Nephron progenitor cell (in vitro differentiated cells): ENCODE results near the gene THG1L.

Source experiments
- DNase-seq: peaks from one replicate; pipeline ENCODE4 v3.0.0; 2021
- H3K27ac Mint-ChIP-seq: 2 replicates; pipeline ENCODE4 v1.8.0; 2021; ENCODE audit warnings: mild to moderate bottlenecking, moderate library complexity, mixed read lengths
- H3K27me3 Mint-ChIP-seq: 2 replicates; pipeline ENCODE4 v1.8.0; 2021; ENCODE audit warnings: mild to moderate bottlenecking, low read depth, mixed read lengths; ENCODE audit not compliant: poor library complexity
- H3K36me3 Mint-ChIP-seq: 2 replicates; pipeline ENCODE4 v1.8.0; 2021; ENCODE audit warnings: low read depth, mixed read lengths
- H3K4me1 Mint-ChIP-seq: 2 replicates; pipeline ENCODE4 v1.8.0; 2021; ENCODE audit warnings: mixed read lengths
- H3K4me3 Mint-ChIP-seq: 2 replicates; pipeline ENCODE4 v1.8.0; 2021; ENCODE audit warnings: mild to moderate bottlenecking, moderate library complexity, mixed read lengths
- H3K9me3 Mint-ChIP-seq: 2 replicates; pipeline ENCODE4 v1.8.0; 2021; ENCODE audit warnings: mild to moderate bottlenecking, moderate library complexity, mixed read lengths
- TF ChIP-seq, protein P1 (sequence below): fragments of 200-600 bp; sonication (generic); IDR thresholded peaks from 2 replicates; pipeline ENCODE4 v1.5.0; 2021; ENCODE audit warnings: antibody characterized with exemption

THG1L gene

DNA sequence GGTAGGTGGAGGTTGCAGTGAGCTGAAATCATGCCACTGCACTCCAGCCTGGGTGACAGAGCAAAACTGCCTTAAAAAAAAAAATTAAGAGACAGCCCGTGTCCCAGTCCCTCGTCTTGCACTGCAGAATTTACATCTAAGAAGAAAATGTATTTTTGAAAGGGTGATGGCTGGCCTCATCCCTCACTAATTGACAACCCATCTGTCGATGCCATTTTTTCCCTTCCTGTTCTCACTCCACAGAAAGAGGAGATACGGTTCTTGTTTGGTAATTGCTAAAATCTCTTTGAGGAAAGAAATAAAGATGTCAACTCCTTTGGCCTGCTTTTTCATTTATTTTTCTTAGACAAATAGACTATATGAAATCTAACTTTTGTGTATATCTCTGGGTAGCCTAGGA is 9.9 kb downstream of the THG1L start:
- Mint-ChIP-seq H3K9me3 (no peaks in the 10 kb centered on the region), H3K27me3 (peaks cover 7% of the 10 kb centered on the region), H3K4me3 (no peak overlapping the region), H3K27ac (no peak overlapping the region), H3K36me3 (peaks cover 35% of the 10 kb centered on the region), H3K4me1 (peaks cover 17% of the 10 kb centered on the region)
- TF ChIP-seq, protein P1, sequence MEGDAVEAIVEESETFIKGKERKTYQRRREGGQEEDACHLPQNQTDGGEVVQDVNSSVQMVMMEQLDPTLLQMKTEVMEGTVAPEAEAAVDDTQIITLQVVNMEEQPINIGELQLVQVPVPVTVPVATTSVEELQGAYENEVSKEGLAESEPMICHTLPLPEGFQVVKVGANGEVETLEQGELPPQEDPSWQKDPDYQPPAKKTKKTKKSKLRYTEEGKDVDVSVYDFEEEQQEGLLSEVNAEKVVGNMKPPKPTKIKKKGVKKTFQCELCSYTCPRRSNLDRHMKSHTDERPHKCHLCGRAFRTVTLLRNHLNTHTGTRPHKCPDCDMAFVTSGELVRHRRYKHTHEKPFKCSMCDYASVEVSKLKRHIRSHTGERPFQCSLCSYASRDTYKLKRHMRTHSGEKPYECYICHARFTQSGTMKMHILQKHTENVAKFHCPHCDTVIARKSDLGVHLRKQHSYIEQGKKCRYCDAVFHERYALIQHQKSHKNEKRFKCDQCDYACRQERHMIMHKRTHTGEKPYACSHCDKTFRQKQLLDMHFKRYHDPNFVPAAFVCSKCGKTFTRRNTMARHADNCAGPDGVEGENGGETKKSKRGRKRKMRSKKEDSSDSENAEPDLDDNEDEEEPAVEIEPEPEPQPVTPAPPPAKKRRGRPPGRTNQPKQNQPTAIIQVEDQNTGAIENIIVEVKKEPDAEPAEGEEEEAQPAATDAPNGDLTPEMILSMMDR: no peak
- no peak for DNase-seq

DNA sequence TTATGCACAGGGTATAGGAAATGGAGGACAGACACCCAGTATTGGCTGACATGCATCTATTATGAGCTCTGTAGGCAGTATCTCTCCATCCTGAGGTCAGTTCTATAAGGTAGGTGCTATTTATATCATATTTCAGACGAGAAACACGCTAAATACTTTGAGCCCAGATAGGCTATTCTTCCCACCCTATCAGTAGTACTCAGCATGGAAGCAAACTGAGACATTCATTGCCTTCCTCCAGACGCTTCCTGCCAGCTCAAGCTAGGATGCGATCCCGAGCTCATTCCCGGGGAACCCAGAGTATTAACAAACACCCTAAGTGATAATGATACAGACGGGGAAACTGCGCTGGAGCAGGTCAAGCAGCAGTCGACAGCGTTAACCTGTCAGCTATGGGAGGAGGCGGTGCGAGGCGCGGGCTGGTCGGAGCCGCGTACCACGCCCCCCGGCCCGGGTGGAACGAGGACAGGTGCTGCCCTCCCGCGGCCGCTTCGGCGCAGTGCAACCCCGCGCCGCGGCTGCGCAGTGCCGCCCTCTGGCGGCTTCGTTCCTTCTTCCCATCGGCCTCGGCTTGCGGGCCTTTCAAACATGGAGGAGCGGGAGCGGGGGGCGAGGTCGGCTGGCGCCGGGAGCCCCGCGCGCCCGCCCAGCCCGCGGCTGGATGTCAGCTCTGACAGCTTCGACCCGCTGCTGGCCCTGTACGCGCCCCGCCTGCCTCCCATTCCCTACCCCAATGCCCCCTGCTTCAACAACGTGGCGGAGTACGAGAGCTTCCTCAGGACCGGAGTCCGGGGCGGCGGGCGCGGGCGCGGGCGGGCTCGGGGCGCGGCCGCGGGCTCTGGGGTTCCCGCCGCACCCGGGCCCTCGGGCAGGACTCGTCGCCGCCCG is 12.2 kb downstream of the THG1L start, which contains the start of gene LSM11:
TSS of gene LSM11 (plus strand) at position 550 of the 888 bp plus-strand sequence. CDS start at position 589, 39 bp downstream.
- H3K4me3 Mint-ChIP-seq: peak within 1 kb of the TSS; percentile 95

DNA sequence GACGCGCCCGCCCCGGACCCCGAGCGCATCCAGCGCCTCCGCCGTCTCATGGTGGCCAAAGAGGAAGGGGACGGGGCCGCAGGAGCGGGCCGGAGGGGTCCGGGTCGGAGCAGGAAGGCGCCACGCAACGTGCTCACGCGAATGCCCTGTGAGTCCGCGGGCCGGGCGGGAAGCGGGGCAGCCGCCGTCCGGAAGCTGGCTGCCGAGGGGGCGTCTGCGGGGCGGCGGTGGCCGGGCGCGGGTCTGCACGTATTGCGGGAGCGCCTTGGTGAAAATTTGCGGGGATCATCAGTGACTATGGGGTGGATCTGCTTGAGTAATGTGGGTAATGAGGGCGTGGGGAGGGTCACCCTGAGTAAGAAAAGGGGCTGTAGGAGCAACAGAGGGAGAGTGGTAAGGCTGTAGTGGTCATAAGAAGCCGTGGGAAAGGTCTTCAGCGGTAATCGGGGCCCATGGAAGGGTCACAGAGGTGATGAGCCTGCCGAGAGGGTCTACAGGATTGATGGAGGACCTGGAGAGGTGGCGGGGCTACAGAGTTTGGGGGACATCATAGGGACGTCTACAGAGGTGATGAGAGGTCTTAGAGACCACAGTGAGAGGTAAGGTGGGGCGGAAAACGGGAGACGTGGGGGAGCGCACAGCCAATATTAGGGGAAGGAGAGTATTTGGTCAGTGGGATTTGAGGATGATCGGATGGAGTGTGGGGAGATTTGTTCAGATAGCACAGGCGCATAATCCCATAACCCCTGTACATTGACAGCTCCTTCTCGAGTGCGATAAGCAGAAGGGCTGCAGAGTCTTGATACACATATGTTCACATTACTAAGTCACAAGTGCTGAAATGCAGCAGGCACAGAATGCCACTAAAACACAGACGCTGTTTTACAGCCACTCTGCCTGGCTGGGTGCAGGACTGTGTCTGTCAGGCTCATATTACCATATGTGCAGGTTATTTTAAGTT is 13.1 kb downstream of the THG1L start:
- peaks cover 13% of the 10 kb centered on the region for H3K36me3 Mint-ChIP-seq
- H3K4me3 Mint-ChIP-seq: peak overlapping the region; percentile 95
- H3K27me3 Mint-ChIP-seq: peaks cover 7% of the 10 kb centered on the region
- peaks cover 17% of the 10 kb centered on the region for H3K4me1 Mint-ChIP-seq
- TF ChIP-seq, protein P1: no peak
- no peaks in the 10 kb centered on the region for H3K9me3 Mint-ChIP-seq
- DNase-seq: no peak
- peak overlapping the region; percentile 59 for H3K27ac Mint-ChIP-seq

More for the DNA sequence above, 12.2 kb downstream of the THG1L start, which contains the start of gene LSM11:
- peaks cover 19% of the 10 kb centered on the region for H3K36me3 Mint-ChIP-seq
- H3K9me3 Mint-ChIP-seq: no peaks in the 10 kb centered on the region
- peak within 1 kb of the TSS; percentile 59 for H3K27ac Mint-ChIP-seq
- H3K4me1 Mint-ChIP-seq: peaks cover 17% of the 10 kb centered on the region
- TF ChIP-seq, protein P1: peak; percentile 97
- H3K27me3 Mint-ChIP-seq: peaks cover 7% of the 10 kb centered on the region
- peak; percentile 95 for DNase-seq

DNA sequence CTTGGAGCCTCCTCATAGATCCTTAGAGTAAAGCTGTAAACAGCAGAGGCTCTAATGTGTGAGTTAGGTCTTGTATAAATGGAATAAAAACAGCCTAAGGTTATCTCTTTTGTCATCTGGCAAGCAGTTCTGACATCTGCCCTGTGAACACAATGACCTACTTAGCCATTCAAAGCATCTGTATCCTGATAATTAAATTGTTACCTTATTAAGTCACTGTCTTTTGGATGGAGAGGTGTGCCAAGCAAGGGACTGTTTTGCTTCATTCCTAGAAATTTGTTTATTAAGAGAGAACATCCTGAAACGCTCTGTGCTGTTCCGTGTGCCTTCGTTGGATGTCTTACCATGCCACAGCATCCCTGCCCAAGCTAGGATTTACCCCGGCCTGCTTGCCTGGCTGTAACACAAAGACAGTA is 13.8 kb downstream of the THG1L start:
- Mint-ChIP-seq H3K27me3 (peaks cover 4% of the 10 kb centered on the region), H3K36me3 (peaks cover 8% of the 10 kb centered on the region), H3K27ac (no peak overlapping the region), H3K9me3 (no peaks in the 10 kb centered on the region), H3K4me3 (peak overlapping the region; percentile 95), H3K4me1 (peaks cover 22% of the 10 kb centered on the region)
- DNase-seq: no peak
- TF ChIP-seq, protein P1: no peak

DNA sequence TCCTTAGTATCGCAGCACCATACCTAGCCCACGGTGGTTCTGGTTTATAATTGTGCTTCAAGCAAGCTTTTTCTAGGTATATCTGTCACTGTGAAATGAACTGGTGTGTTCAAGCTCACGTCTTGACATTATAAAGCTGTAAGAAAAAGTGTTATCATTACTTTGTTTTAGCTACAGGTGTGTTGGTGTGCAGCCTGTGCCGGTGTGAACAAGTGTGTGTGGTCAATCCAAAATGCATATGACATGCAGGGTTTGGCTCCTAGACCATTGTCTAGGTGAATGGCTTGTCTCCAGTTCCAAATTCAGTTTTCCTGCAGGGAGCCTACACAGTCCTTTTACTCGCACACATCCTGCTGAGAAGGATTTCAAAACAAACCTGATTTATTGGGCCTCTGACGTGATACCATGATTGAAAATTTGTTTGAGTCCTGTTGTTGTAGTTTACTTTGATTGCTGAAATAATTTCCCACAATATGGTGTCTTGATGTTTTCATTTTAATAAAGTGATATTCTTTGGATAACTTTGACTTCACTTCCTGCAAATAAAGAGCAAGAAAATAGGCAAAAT is 16.0 kb downstream of the THG1L start:
- TF ChIP-seq, protein P1: no peak
- H3K27me3 Mint-ChIP-seq: peaks cover 4% of the 10 kb centered on the region
- peaks cover 9% of the 10 kb centered on the region for H3K36me3 Mint-ChIP-seq
- H3K4me1 Mint-ChIP-seq: peaks cover 33% of the 10 kb centered on the region
- H3K9me3 Mint-ChIP-seq: no peaks in the 10 kb centered on the region
- H3K27ac Mint-ChIP-seq: no peak overlapping the region
- no peak overlapping the region for H3K4me3 Mint-ChIP-seq
- DNase-seq: no peak
